K562 (cell line): ENCODE data around the gene TMPRSS7. TPM values are rescaled to one million over a fixed set of nuclear protein-coding genes. Genes with fewer than 3 reads are reported as not detected.

Source experiments
- BMI1 ChIP-seq: fragments of 150-350 bp; IDR thresholded peaks from 2 replicates; pipeline ENCODE4 v1.6.1; 2014; ENCODE audit warnings: low read length
- BRD9 ChIP-seq: fragments of 450-650 bp; IDR thresholded peaks from 2 replicates; pipeline ENCODE4 v1.6.1; 2018; ENCODE audit warnings: low read depth; ENCODE audit not compliant: partially characterized antibody
- CAMTA2 ChIP-seq: fragments of 250-450 bp; sonication (Bioruptor Pico); conservative IDR thresholded peaks from 2 replicates; pipeline ENCODE4 v1.5.1; 2022
- CBX1 ChIP-seq: sonication (generic); IDR thresholded peaks from 2 replicates; pipeline ENCODE4 v1.6.1; 2016; ENCODE audit warnings: antibody characterized with exemption, low read depth, mild to moderate bottlenecking
- CHD1 ChIP-seq: fragments of 200-600 bp; sonication (generic); IDR thresholded peaks from one replicate; pipeline ENCODE4 v1.6.1; 2012; ENCODE audit warnings: mild to moderate bottlenecking, moderate library complexity, low read length, inconsistent platforms
- COPS2 ChIP-seq: fragments of 450-650 bp; conservative IDR thresholded peaks from 2 replicates; pipeline ENCODE4 v1.6.1; 2016; ENCODE audit warnings: mild to moderate bottlenecking, moderate library complexity
- ETS2 ChIP-seq: IDR thresholded peaks from 2 replicates; pipeline ENCODE4 v1.6.1; 2016; ENCODE audit warnings: borderline replicate concordance, missing genetic modification characterization, mild to moderate bottlenecking, moderate library complexity, missing compliant biosample characterization; ENCODE audit not compliant: poor library complexity, severe bottlenecking
- HIVEP1 ChIP-seq: fragments of 250-450 bp; sonication (Bioruptor Pico); IDR thresholded peaks from 2 replicates; pipeline ENCODE4 v1.4.0; 2020; ENCODE audit warnings: mild to moderate bottlenecking
- KDM1A ChIP-seq, 2 experiments: fragments of 450-650 bp; IDR thresholded peaks; 2 replicates each; pipeline ENCODE4 v1.6.1; 2016; ENCODE audit warnings: mild to moderate bottlenecking in 2 of 2
- NR2C1 ChIP-seq, 2 experiments: fragments of 450-650 bp; IDR thresholded peaks; 2 replicates each; pipeline ENCODE4 v1.6.1; 2017; ENCODE audit warnings: mild to moderate bottlenecking in 2 of 2, antibody characterized with exemption in 1 of 2, inconsistent platforms in 1 of 2, missing compliant biosample characterization in 1 of 2, missing genetic modification characterization in 1 of 2
- NR4A1 ChIP-seq, 2 experiments: fragments of 250-450 bp in 1 of 2; fragments of 450-650 bp in 1 of 2; sonication (Bioruptor Pico) in 1 of 2; IDR thresholded peaks; 2 replicates each; pipeline versions ENCODE4 v1.4.0 to v1.6.1; 2016 to 2020; ENCODE audit warnings: mild to moderate bottlenecking in 2 of 2, missing compliant biosample characterization in 1 of 2, missing genetic modification characterization in 1 of 2, moderate library complexity in 1 of 2
- PBX2 ChIP-seq, 2 experiments: IDR thresholded peaks in 1 of 2; conservative IDR thresholded peaks in 1 of 2; 2 replicates each; pipeline ENCODE4 v1.6.1; 2016; ENCODE audit warnings: low read depth in 2 of 2, mild to moderate bottlenecking in 1 of 2, missing compliant biosample characterization in 1 of 2, missing genetic modification characterization in 1 of 2, moderate library complexity in 1 of 2
- POLR2AphosphoS5 ChIP-seq: IDR thresholded peaks from 2 replicates; pipeline ENCODE4 v1.6.1; 2011; ENCODE audit warnings: mild to moderate bottlenecking, low read depth, low read length, moderate library complexity; ENCODE audit not compliant: control insufficient read depth, insufficient read depth
- RAD51 ChIP-seq: fragments of 450-650 bp; IDR thresholded peaks from 2 replicates; pipeline ENCODE4 v1.7.1; 2016; ENCODE audit warnings: low read depth, mild to moderate bottlenecking, borderline replicate concordance
- SMARCA5 ChIP-seq: fragments of 450-650 bp; IDR thresholded peaks from 2 replicates; pipeline ENCODE4 v1.6.1; 2016
- SMARCB1 ChIP-seq: IDR thresholded peaks from 2 replicates; pipeline ENCODE4 v1.6.1; 2011; ENCODE audit warnings: improper control_type of control experiment, low read depth; ENCODE audit not compliant: insufficient read length
- TEAD4 ChIP-seq, 2 experiments: sonication (generic) in 1 of 2; formaldehyde crosslinking in 1 of 2; IDR thresholded peaks; 2 replicates each; pipeline versions ENCODE4 v1.6.1 to v1.8.0; 2012 to 2022; ENCODE audit warnings: borderline replicate concordance in 1 of 2, inconsistent platforms in 1 of 2, low read length in 1 of 2, mild to moderate bottlenecking in 1 of 2, missing genetic modification reagents in 1 of 2
- U2AF1 ChIP-seq: fragments of 200-400 bp; formaldehyde crosslinking; optimal IDR thresholded peaks from 2 replicates; pipeline ENCODE3; 2017; ENCODE audit warnings: mild to moderate bottlenecking, low read depth, low read length, moderate library complexity
- ZZZ3 ChIP-seq: fragments of 450-650 bp; IDR thresholded peaks from 2 replicates; pipeline ENCODE4 v1.6.1; 2016; ENCODE audit warnings: antibody characterized with exemption, mild to moderate bottlenecking, moderate library complexity
- polyA plus RNA-seq, 8 experiments: library from polyadenylated mRNA; depleted of rRNA in 4 of 8; stranded (reverse) in 5 of 8; unstranded in 3 of 8; fragments of >200 nt; fragmentation: Nextera tagmentation in 2 of 8; fragmentation: Illumina TruSeq in 1 of 8; extraction: Ambion mirVana in 2 of 8; extraction: Trizol in 1 of 8; gene quantifications; 2 replicates each; pipeline versions ENCODE4 v1.2.1 to v1.2.3, GENCODE V29; 2011 to 2014; ENCODE audit warnings: inconsistent platforms in 1 of 8, missing spikeins in 1 of 8
- total RNA-seq, 7 experiments: library from RNA; depleted of rRNA in 6 of 7; stranded (reverse); fragments of >200 nt in 6 of 7; fragmentation: Illumina TruSeq in 2 of 7; extraction: Trizol in 2 of 7; gene quantifications; 2 replicates each; pipeline versions ENCODE4 v1.2.1 to v1.2.3, GENCODE V29; 2011 to 2021; ENCODE audit warnings: low replicate concordance in 1 of 7
- TF ChIP-seq, protein P1 (sequence below): fragments of 250-450 bp; sonication (Bioruptor Pico); IDR thresholded peaks from 2 replicates; pipeline ENCODE4 v1.4.0; 2020; ENCODE audit warnings: mild to moderate bottlenecking, moderate library complexity
- TF ChIP-seq, protein P2 (sequence below): fragments of 150-350 bp; conservative IDR thresholded peaks from 2 replicates; pipeline ENCODE4 v1.6.1; 2014; ENCODE audit warnings: low read length

Gene TMPRSS7
- total and polyA plus RNA-seq, 9 of the 15 experiments (the other 6 are each of a cell fraction or from before 2014, with no cell fraction given) = not detected

DNA sequence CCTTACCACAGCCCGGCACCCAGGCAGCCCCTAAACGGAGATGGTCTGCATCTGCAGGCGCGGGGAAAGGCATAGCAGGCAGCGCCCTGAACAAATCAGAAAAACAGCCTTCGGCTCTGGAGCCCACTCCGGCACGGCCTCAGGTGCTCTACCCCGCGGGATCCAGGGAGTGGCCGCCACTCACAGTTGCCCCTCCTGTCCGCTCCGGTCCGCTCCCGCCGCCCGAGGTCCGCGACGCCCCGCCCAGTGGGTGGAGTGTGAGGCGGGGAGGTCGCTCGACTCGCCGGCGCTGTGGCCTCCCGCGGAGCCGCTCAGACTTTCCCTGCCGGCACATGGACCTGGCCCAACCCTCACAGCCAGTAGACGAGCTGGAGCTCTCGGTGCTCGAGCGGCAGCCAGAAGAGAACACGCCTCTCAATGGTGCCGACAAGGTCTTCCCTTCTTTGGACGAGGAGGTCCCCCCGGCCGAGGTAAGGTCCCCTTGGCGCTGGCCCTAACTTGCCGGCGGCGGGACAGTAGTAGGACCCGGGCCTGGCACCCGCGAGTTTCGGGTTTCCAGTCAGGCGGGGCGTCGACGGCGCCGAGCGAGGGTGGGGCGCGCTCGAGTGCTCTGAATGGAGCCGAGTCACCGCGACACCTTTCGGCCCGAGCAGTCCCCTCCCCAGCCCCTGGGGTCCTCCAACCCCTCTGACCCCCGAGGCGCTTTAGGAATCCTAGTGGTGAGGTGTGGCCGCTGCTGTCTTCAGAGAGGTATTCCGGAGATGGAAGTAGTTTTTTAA, 51.7 kb downstream of the TMPRSS7 start, which contains the start of gene C3orf52 (continued):
- TF ChIP-seq U2AF1 = no peak
- TF ChIP-seq COPS2 = no peak
- no peak for TF ChIP-seq CBX1
- no peak for TF ChIP-seq TEAD4 (IDR thresholded peaks at IDR 0.05; ENCODE audit: low read length)
- TF ChIP-seq TEAD4 (CRISPR knock-in tag; IDR thresholded peaks at IDR 0.05; ENCODE audit: borderline replicate concordance) = no peak
- TF ChIP-seq CAMTA2 = no peak
- no peak for TF ChIP-seq NR2C1 (IDR thresholded peaks at IDR 0.05)
- no peak for TF ChIP-seq NR2C1 (tag; IDR thresholded peaks at IDR 0.05)
- no peak for TF ChIP-seq SMARCA5
- TF ChIP-seq, protein P1, sequence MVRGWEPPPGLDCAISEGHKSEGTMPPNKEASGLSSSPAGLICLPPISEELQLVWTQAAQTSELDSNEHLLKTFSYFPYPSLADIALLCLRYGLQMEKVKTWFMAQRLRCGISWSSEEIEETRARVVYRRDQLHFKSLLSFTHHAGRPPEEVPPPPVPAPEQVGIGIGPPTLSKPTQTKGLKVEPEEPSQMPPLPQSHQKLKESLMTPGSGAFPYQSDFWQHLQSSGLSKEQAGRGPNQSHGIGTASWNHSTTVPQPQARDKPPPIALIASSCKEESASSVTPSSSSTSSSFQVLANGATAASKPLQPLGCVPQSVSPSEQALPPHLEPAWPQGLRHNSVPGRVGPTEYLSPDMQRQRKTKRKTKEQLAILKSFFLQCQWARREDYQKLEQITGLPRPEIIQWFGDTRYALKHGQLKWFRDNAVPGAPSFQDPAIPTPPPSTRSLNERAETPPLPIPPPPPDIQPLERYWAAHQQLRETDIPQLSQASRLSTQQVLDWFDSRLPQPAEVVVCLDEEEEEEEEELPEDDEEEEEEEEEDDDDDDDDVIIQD (CRISPR knock-in tag) = no peak
- no peak for TF ChIP-seq PBX2 (CRISPR knock-in tag; IDR thresholded peaks at IDR 0.05; ENCODE audit: low read depth)
- no peak for TF ChIP-seq PBX2 (tag; conservative IDR thresholded peaks at IDR 0.05; ENCODE audit: low read depth)
- TF ChIP-seq ETS2 = no peak
- no peak for TF ChIP-seq CHD1
- no peak for TF ChIP-seq RAD51
- TF ChIP-seq BMI1 = no peak
- no peak for TF ChIP-seq BRD9
- no peak for TF ChIP-seq NR4A1 (CRISPR knock-in tag; IDR thresholded peaks at IDR 0.05)
- TF ChIP-seq NR4A1 (tag; IDR thresholded peaks at IDR 0.05) = no peak
- TF ChIP-seq HIVEP1 = no peak
- TF ChIP-seq ZZZ3 = no peak
- no peak for TF ChIP-seq SMARCB1
- TF ChIP-seq, protein P2, sequence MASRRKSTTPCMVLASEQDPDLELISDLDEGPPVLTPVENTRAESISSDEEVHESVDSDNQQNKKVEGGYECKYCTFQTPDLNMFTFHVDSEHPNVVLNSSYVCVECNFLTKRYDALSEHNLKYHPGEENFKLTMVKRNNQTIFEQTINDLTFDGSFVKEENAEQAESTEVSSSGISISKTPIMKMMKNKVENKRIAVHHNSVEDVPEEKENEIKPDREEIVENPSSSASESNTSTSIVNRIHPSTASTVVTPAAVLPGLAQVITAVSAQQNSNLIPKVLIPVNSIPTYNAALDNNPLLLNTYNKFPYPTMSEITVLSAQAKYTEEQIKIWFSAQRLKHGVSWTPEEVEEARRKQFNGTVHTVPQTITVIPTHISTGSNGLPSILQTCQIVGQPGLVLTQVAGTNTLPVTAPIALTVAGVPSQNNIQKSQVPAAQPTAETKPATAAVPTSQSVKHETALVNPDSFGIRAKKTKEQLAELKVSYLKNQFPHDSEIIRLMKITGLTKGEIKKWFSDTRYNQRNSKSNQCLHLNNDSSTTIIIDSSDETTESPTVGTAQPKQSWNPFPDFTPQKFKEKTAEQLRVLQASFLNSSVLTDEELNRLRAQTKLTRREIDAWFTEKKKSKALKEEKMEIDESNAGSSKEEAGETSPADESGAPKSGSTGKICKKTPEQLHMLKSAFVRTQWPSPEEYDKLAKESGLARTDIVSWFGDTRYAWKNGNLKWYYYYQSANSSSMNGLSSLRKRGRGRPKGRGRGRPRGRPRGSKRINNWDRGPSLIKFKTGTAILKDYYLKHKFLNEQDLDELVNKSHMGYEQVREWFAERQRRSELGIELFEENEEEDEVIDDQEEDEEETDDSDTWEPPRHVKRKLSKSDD = no peak
- no peak for TF ChIP-seq POLR2AphosphoS5
- TF ChIP-seq KDM1A (IDR thresholded peaks at IDR 0.05) = no peak
